HepG2 (cell line): Measurements from ENCODE around the gene MYLK. TPM values are rescaled to one million over a fixed set of nuclear protein-coding genes. Genes with fewer than 3 reads are reported as not detected.
A peak's percentile ranks its signal among the peaks of the same experiment; 100 is the strongest.

Experiments used
- GATA4 ChIP-seq: sonication (generic); IDR thresholded peaks from 2 replicates; pipeline ENCODE4 v1.6.1; 2016; ENCODE audit warnings: antibody characterized with exemption, low read depth, borderline replicate concordance
- HDAC1 ChIP-seq: sonication (generic); formaldehyde crosslinking; IDR thresholded peaks from 2 replicates; pipeline ENCODE4 v1.5.1; 2020; ENCODE audit warnings: mild to moderate bottlenecking, missing genetic modification reagents
- HNRNPLL ChIP-seq: fragments of 200-400 bp; formaldehyde crosslinking; IDR thresholded peaks from 2 replicates; pipeline ENCODE4 v1.6.1; 2017; ENCODE audit warnings: mild to moderate bottlenecking, low read depth, low read length; ENCODE audit not compliant: poor library complexity, severe bottlenecking
- JUND ChIP-seq: sonication (generic); formaldehyde crosslinking; IDR thresholded peaks from 2 replicates; pipeline ENCODE4 v1.8.0; 2022; ENCODE audit warnings: mild to moderate bottlenecking, missing genetic modification reagents
- SMC3 ChIP-seq: IDR thresholded peaks from 2 replicates; pipeline ENCODE4 v1.6.1; 2011; ENCODE audit warnings: low read length, improper control_type of control experiment
- SNAPC2 ChIP-seq: sonication (generic); formaldehyde crosslinking; IDR thresholded peaks from 2 replicates; pipeline ENCODE4 v1.8.1; 2022; ENCODE audit warnings: mild to moderate bottlenecking, missing genetic modification reagents
- STAG1 ChIP-seq: sonication (generic); formaldehyde crosslinking; IDR thresholded peaks from 2 replicates; pipeline ENCODE4 v1.4.0; 2020; ENCODE audit warnings: missing genetic modification reagents
- TBX2 ChIP-seq: sonication (generic); formaldehyde crosslinking; IDR thresholded peaks from 2 replicates; pipeline ENCODE4 v1.5.0; 2020; ENCODE audit warnings: missing genetic modification reagents, mild to moderate bottlenecking, borderline replicate concordance
- ZBTB33 ChIP-seq: sonication (generic); formaldehyde crosslinking; IDR thresholded peaks from 2 replicates; pipeline ENCODE4 v1.4.0; 2020; ENCODE audit warnings: missing genetic modification reagents
- ZFP37 ChIP-seq: sonication (generic); formaldehyde crosslinking; IDR thresholded peaks from 2 replicates; pipeline ENCODE4 v1.4.0; 2020; ENCODE audit warnings: missing genetic modification reagents, borderline replicate concordance
- ZNF160 ChIP-seq: sonication (generic); formaldehyde crosslinking; IDR thresholded peaks from 2 replicates; pipeline ENCODE4 v1.8.0; 2022; ENCODE audit warnings: mild to moderate bottlenecking, inconsistent platforms, missing genetic modification reagents
- ZNF232 ChIP-seq: sonication (generic); formaldehyde crosslinking; IDR thresholded peaks from 2 replicates; pipeline ENCODE4 v1.4.0; 2020; ENCODE audit warnings: missing genetic modification reagents, borderline replicate concordance
- ZNF282 ChIP-seq: fragments of 450-650 bp; IDR thresholded peaks from 2 replicates; pipeline ENCODE4 v1.6.1; 2018; ENCODE audit not compliant: partially characterized antibody
- ZNF547 ChIP-seq: sonication (generic); formaldehyde crosslinking; IDR thresholded peaks from 2 replicates; pipeline ENCODE4 v1.5.1; 2020; ENCODE audit warnings: mild to moderate bottlenecking, missing genetic modification reagents
- ZNF562 ChIP-seq: sonication (generic); formaldehyde crosslinking; IDR thresholded peaks from 2 replicates; pipeline ENCODE4 v1.8.0; 2022; ENCODE audit warnings: missing genetic modification reagents, borderline replicate concordance
- ZNF737 ChIP-seq: sonication (generic); formaldehyde crosslinking; IDR thresholded peaks from 2 replicates; pipeline ENCODE4 v1.5.0; 2020; ENCODE audit warnings: missing genetic modification reagents, mild to moderate bottlenecking, borderline replicate concordance
- ZNF790 ChIP-seq: sonication (generic); formaldehyde crosslinking; IDR thresholded peaks from 2 replicates; pipeline ENCODE4 v1.8.0; 2022; ENCODE audit warnings: missing genetic modification reagents, mild to moderate bottlenecking, borderline replicate concordance
- polyA plus RNA-seq, 8 experiments: library from polyadenylated mRNA; depleted of rRNA in 3 of 8; stranded (reverse) in 7 of 8; unstranded in 1 of 8; fragments of >200 nt; fragmentation: Illumina TruSeq in 4 of 8; extraction: Trizol in 4 of 8; gene quantifications; 2 replicates each; pipeline versions ENCODE4 v1.2.1 to v1.2.3, GENCODE V29; 2011 to 2016; ENCODE audit warnings: low read depth in 4 of 8, missing spikeins in 1 of 8, mixed read lengths in 1 of 8; ENCODE audit not compliant: insufficient read depth in 1 of 8
- total RNA-seq, 5 experiments: library from RNA; depleted of rRNA; stranded (reverse); fragments of >200 nt; fragmentation: Illumina TruSeq; extraction: Trizol; gene quantifications; 2 replicates each; pipeline ENCODE4 v1.2.3, GENCODE V29; 2016; ENCODE audit warnings: low read depth in 1 of 5
- TF ChIP-seq, protein P1 (sequence below): sonication (generic); formaldehyde crosslinking; IDR thresholded peaks from 2 replicates; pipeline ENCODE4 v1.8.1; 2022; ENCODE audit warnings: low read depth, mild to moderate bottlenecking, missing genetic modification reagents
- TF ChIP-seq, protein P2 (sequence below): sonication (generic); formaldehyde crosslinking; IDR thresholded peaks from 2 replicates; pipeline ENCODE4 v1.4.0; 2020; ENCODE audit warnings: mild to moderate bottlenecking, missing genetic modification reagents

The MYLK gene
- total and polyA plus RNA-seq, 2 of the 13 experiments (the other 11 are each of a cell fraction or from before 2014, with no cell fraction given) = 10.6 to 34.9 TPM

DNA sequence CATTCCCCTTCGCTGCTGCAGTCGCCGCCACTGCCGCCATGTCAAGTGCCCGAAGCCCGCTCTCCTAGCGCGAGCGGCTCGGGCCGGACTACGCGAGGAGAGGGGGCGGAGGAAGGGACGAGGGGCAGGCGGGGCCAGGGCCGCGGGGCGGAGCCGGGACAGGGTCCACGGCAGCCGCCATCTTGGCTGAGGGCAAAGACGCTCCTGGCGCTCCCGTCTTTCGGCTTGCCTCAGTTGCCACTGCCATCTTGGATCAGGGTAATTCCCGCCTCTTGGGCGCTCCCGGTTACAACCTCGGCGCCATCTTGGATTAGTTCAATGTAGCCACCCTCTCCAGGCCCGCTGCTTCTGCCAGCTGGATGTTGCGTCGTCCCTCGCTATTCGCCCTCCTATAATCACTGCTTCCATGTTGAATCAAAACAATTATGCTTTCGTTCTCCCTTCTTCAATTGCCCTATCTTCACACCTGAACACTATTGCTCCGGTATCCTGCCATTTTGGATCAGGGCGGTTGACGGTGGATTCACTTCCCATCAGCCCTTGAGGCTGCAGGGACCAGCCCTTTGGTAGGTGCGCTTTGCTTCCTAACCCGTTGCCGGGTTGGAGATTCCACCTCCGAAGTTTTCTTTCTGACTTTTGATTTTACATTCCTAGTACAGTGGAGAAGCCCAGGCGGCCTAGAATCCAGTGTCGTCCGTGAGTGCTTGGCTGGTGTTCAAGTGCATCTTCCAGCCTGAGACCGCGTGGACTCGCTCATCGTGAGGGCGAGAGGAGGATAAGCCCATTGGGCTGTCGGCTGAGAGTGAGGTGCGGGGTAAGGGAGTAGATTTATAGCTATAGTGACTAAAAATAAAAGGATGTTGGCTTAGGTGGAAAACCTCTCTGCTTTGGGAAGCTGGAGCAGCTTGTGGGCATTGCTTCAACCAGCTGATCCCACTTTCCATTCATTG, 298.9 kb downstream of the MYLK start, which contains the start of gene HACD2 (continued):
- TF ChIP-seq TBX2 (CRISPR knock-in tag) (no peak), HNRNPLL (peak; percentile 83), ZFP37 (no peak), ZNF737 (no peak), SNAPC2 (CRISPR knock-in tag) (peak; percentile 78; the same call in 1 of the 2 replicates), ZNF282 (no peak), STAG1 (CRISPR knock-in tag) (no peak), JUND (CRISPR knock-in tag) (no peak), ZNF547 (CRISPR knock-in tag) (0 out of 2 replicates have a peak, but pooled peaks have one; percentile 15), SMC3 (no peak), ZNF160 (0 out of 2 replicates have a peak, but pooled peaks have one; percentile 51), ZNF562 (CRISPR knock-in tag) (no peak), ZNF232 (CRISPR knock-in tag) (no peak), ZNF790 (CRISPR knock-in tag) (no peak), GATA4 (no peak), ZBTB33 (no peak), HDAC1 (CRISPR knock-in tag) (peak; percentile 32; the same call in 1 of the 2 replicates)
- TF ChIP-seq, protein P1, sequence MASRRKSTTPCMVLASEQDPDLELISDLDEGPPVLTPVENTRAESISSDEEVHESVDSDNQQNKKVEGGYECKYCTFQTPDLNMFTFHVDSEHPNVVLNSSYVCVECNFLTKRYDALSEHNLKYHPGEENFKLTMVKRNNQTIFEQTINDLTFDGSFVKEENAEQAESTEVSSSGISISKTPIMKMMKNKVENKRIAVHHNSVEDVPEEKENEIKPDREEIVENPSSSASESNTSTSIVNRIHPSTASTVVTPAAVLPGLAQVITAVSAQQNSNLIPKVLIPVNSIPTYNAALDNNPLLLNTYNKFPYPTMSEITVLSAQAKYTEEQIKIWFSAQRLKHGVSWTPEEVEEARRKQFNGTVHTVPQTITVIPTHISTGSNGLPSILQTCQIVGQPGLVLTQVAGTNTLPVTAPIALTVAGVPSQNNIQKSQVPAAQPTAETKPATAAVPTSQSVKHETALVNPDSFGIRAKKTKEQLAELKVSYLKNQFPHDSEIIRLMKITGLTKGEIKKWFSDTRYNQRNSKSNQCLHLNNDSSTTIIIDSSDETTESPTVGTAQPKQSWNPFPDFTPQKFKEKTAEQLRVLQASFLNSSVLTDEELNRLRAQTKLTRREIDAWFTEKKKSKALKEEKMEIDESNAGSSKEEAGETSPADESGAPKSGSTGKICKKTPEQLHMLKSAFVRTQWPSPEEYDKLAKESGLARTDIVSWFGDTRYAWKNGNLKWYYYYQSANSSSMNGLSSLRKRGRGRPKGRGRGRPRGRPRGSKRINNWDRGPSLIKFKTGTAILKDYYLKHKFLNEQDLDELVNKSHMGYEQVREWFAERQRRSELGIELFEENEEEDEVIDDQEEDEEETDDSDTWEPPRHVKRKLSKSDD (CRISPR knock-in tag) = peak; percentile 99
- TF ChIP-seq, protein P2, sequence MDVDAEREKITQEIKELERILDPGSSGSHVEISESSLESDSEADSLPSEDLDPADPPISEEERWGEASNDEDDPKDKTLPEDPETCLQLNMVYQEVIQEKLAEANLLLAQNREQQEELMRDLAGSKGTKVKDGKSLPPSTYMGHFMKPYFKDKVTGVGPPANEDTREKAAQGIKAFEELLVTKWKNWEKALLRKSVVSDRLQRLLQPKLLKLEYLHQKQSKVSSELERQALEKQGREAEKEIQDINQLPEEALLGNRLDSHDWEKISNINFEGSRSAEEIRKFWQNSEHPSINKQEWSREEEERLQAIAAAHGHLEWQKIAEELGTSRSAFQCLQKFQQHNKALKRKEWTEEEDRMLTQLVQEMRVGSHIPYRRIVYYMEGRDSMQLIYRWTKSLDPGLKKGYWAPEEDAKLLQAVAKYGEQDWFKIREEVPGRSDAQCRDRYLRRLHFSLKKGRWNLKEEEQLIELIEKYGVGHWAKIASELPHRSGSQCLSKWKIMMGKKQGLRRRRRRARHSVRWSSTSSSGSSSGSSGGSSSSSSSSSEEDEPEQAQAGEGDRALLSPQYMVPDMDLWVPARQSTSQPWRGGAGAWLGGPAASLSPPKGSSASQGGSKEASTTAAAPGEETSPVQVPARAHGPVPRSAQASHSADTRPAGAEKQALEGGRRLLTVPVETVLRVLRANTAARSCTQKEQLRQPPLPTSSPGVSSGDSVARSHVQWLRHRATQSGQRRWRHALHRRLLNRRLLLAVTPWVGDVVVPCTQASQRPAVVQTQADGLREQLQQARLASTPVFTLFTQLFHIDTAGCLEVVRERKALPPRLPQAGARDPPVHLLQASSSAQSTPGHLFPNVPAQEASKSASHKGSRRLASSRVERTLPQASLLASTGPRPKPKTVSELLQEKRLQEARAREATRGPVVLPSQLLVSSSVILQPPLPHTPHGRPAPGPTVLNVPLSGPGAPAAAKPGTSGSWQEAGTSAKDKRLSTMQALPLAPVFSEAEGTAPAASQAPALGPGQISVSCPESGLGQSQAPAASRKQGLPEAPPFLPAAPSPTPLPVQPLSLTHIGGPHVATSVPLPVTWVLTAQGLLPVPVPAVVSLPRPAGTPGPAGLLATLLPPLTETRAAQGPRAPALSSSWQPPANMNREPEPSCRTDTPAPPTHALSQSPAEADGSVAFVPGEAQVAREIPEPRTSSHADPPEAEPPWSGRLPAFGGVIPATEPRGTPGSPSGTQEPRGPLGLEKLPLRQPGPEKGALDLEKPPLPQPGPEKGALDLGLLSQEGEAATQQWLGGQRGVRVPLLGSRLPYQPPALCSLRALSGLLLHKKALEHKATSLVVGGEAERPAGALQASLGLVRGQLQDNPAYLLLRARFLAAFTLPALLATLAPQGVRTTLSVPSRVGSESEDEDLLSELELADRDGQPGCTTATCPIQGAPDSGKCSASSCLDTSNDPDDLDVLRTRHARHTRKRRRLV (CRISPR knock-in tag) = peak; percentile 58; the same call in 1 of the 2 replicates
